Mucosa of gallbladder (tissue), 1 donor: Measurements from ENCODE around the gene FBXO15. TPM values are rescaled to one million over a fixed set of nuclear protein-coding genes. Genes with fewer than 3 reads are reported as not detected.
A peak's percentile ranks its signal among the peaks of the same experiment; 100 is the strongest.

ENCODE experiments used
- DNase-seq: peaks from one replicate; pipeline ENCODE4 v3.0.0-alpha.2; 2020; ENCODE audit warnings: low spot score
- total RNA-seq: library from RNA; stranded (reverse); gene quantifications from one replicate; pipeline ENCODE4 v1.2.1, GENCODE V29; 2021
- donor health status: DM: no; HTN: no; CAD: no.

FBXO15 gene
- total RNA-seq, 1 donor from 2014 or later = 1.8 TPM

- DNase-seq = no peak
These were observed 33.5 kb downstream of the FBXO15 start for GRCh38 chr18:74114116-74114515.

GRCh38 chr18:74113711-74114110 is 33.9 kb downstream of the FBXO15 start:
- no peak for DNase-seq

GRCh38 chr18:74110976-74111375 is 36.7 kb downstream of the FBXO15 start:
- no peak for DNase-seq

- DNase-seq = no peak
These were observed 37.5 kb downstream of the FBXO15 start for GRCh38 chr18:74110149-74110548.

GRCh38 chr18:74108460-74108859 is 39.2 kb downstream of the FBXO15 start:
- no peak for DNase-seq

- DNase-seq = no peak
These were observed 49.8 kb downstream of the FBXO15 start for GRCh38 chr18:74097803-74098202.

GRCh38 chr18:74092922-74093321 is 54.7 kb downstream of the FBXO15 start:
- DNase-seq = no peak

- DNase-seq = no peak
These were observed 63.3 kb downstream of the FBXO15 start for GRCh38 chr18:74084184-74084855.

- DNase-seq = no peak
These were observed 64.1 kb downstream of the FBXO15 start for GRCh38 chr18:74083557-74083952.

GRCh38 chr18:74082742-74083556 is 64.7 kb downstream of the FBXO15 start:
- DNase-seq = no peak

GRCh38 chr18:74081966-74082741 is 65.5 kb downstream of the FBXO15 start:
- DNase-seq = peak; percentile 44

- no peak for DNase-seq
These were observed 69.4 kb downstream of the FBXO15 start for GRCh38 chr18:74078257-74078656.

- no peak for DNase-seq
These were observed 72.7 kb downstream of the FBXO15 start for GRCh38 chr18:74074668-74075564.

GRCh38 chr18:74073957-74074667 is 73.5 kb downstream of the FBXO15 start:
- DNase-seq = no peak

- no peak for DNase-seq
These were observed 78.2 kb downstream of the FBXO15 start for GRCh38 chr18:74069178-74070050.

- no peak for DNase-seq
These were observed 79.3 kb downstream of the FBXO15 start for GRCh38 chr18:74068296-74068695.

- DNase-seq = no peak
These were observed 81.6 kb downstream of the FBXO15 start for GRCh38 chr18:74066018-74066417.

GRCh38 chr18:74065366-74065765 is 82.3 kb downstream of the FBXO15 start:
- no peak for DNase-seq

GRCh38 chr18:74064510-74064909 is 83.1 kb downstream of the FBXO15 start:
- no peak for DNase-seq

- DNase-seq = no peak
These were observed 84.1 kb downstream of the FBXO15 start for GRCh38 chr18:74063557-74063956.
